ENCODE measurements around the gene ADRA2B.
"Not testable (repeated sequence)": the region's sequence is repeated elsewhere in the genome, so short reads cannot be mapped to it uniquely, and the experiment has no call there.

Gene ADRA2B

GRCh38 chr2:96116424-96116878 lies at the start of gene ADRA2B:
TSS of gene ADRA2B (minus strand) at chr2:96116571. CDS start at chr2:96116149, 422 bp downstream.
- DNase-seq (ENCODE audit: low read depth), result peak; percentile 64

- DNase-seq (ENCODE audit: low read depth), result peak; percentile 57
Measured at GRCh38 chr2:96164459-96165184, 48.3 kb upstream of the ADRA2B start.

DNA sequence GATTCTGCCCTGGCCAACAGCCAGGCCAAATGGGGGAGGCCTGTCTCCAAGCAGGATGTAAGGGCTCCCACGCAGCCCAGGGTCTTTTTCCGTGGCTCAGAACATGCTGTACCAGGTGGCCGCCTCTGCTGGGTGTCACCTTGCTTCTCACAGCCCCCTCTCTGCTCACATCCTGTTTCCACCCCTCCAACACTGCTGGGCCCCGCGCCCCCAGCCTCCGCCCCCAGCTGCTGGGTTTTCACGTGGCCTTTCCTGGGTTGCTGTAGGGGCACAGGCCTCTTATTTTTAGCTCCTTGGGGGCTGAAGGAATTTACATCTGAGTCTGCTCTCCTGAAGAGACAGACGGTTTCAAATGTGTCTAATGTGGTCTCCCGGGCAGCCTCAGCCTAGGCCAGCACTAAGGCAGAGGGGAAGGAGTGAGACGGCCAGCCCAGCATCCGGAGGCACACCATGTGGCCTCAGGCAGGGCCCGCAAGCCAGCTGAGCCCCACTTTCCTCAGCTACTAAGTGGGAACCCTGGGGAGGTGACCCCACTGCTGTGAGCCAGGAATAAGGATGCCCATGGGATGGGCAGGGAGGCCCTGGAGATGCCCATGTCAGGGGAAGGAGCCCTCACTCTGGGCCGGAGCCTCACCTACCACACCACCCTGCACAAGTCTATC lies 47.5 kb upstream of the ADRA2B start:
- peak; percentile 80 for DNase-seq (ENCODE audit: low read depth)

DNA sequence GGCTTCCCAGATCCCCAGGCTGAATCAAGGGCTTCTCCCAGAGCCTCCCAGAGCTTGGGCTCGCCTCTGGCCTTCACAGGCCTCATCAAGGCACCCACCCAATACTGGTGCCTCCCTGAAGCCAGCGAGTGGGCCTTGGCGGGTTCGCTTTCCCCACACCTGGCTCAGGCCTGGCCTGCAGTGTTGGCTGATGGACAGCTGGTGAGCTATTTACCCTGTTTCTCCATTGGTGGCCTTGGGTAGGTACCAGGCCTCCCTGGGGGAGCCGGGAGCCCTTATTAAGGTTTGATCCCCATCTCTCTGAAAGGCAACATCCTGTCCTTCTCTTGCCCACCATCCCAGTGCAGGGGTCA lies 47.0 kb upstream of the ADRA2B start:
- DNase-seq (ENCODE audit: low read depth), result no peak

- no peak for DNase-seq (ENCODE audit: low read depth)
Measured at GRCh38 chr2:96161898-96162297, 45.5 kb upstream of the ADRA2B start.

- DNase-seq (ENCODE audit: low read depth), result not testable (repeated sequence)
Measured at GRCh38 chr2:96160366-96160765, 44.0 kb upstream of the ADRA2B start.

DNA sequence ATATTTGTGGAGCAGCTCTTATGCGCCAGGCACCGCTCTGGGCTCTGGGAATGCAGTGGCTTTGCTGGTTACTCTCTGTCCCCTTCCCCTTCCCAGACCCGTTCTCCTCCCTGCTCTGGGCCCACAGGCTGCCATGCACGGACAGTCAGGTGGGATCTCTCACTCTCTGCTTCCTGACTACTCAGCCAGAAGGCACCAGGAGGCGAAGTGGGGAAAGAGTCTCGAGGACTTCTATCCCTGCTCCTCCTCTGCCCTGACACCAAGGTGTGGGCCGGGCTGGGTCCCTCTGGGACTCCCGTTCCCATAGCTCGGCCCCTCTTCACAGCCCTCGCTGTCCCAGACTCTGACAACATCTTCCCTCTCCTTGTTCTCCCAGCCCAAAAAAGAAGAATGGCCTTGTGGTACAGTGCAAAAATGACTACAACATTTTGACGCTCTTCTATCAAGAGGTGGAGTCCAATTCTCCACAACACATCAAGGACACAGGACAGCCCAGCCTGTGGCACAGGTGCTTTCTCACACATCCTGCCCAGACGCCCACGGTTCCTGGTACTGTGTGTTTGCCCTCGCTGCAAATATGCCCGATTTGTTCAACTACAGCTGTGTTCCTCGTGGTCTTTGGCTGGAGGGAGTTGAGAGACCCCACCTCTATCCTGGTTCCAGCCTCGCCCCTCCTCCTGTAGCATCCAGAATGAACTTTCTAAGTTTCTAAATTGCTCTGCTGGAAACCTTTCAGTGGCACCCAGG lies 42.9 kb upstream of the ADRA2B start:
- DNase-seq (ENCODE audit: low read depth), result no peak

- no peak for DNase-seq (ENCODE audit: low read depth)
Measured at GRCh38 chr2:96158554-96158940, 42.2 kb upstream of the ADRA2B start.

- DNase-seq (ENCODE audit: low read depth), result peak; percentile 94
Measured at GRCh38 chr2:96157649-96158553, 41.5 kb upstream of the ADRA2B start.

DNA sequence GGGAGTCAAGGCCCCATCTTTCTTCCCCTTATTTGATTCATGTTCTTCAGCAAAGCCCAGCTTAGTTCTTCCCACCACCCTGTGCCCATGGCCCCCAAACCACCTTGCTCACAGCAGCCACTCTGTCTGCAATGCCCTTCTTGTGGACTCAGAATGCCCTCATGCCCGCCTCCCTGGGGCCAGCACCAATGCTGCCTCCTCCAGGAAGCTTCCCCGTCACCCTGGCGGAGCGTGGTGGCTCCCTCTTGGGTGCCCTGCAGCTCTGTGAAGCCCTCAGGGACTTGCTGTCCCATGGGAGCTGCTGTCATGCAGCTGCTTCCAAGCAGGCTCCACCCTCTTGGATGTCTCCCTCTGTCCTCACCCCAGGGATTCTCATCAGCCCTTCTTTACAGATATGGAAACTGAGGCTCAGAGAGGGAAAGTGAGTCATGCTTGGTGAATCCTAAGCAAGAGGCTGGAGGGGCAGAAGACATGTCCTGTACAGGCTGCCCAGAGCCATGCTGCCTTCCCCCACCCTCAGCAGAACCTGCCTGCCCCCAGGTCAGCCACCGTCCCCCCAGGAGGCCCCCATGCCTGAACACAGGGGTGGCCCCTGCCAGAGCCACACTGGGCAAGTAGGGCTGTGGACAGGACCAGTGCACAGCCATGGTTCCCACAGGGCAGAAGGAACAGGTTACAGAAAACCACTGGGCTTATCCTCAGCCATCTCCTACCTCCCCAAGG lies 40.7 kb upstream of the ADRA2B start:
- DNase-seq (ENCODE audit: low read depth), result no peak

GRCh38 chr2:96156011-96156820 lies 39.8 kb upstream of the ADRA2B start:
- no peak for DNase-seq (ENCODE audit: low read depth)

GRCh38 chr2:96154506-96155380 lies 38.4 kb upstream of the ADRA2B start:
- DNase-seq (ENCODE audit: low read depth), result no peak

GRCh38 chr2:96153991-96154431 lies 37.6 kb upstream of the ADRA2B start:
- DNase-seq (ENCODE audit: low read depth), result no peak

- no peak for DNase-seq (ENCODE audit: low read depth)
Measured at GRCh38 chr2:96153291-96153713, 36.9 kb upstream of the ADRA2B start.

- no peak for DNase-seq (ENCODE audit: low read depth)
Measured at GRCh38 chr2:96152304-96153161, 36.2 kb upstream of the ADRA2B start.

DNA sequence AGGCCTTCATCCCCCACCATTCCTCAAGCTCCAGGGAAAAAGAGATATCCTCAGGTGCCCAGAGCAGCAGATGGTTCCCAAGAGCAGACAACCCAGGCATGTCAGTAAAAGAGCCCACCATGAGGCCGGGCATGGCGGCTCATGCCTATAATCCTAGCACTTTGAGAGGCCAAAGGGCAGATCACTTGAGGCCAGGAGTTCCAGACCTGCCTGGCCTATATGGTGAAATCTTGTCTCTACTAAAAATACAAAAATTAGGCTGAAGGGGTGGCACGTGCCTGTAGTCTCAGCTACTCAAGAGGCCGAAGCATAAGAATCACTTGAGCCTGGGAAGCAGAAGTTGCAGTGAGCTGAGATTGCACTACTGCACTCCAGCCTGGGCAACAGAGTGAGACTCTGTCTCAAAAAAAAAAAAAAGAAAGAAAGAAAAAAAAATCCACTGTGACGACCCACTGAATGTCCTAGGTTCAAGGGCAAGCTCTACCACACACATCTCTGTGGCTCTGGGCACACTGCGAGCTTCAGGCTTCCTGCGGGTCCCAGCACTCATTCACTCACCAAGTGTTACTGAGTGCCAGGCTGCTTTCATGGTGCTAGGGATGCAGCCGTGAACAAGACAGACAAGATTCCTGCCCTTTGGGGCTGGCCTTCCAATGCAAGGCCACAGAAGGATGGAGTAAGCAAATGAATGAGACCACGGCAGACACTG lies 35.4 kb upstream of the ADRA2B start:
- DNase-seq (ENCODE audit: low read depth), result no peak

DNA sequence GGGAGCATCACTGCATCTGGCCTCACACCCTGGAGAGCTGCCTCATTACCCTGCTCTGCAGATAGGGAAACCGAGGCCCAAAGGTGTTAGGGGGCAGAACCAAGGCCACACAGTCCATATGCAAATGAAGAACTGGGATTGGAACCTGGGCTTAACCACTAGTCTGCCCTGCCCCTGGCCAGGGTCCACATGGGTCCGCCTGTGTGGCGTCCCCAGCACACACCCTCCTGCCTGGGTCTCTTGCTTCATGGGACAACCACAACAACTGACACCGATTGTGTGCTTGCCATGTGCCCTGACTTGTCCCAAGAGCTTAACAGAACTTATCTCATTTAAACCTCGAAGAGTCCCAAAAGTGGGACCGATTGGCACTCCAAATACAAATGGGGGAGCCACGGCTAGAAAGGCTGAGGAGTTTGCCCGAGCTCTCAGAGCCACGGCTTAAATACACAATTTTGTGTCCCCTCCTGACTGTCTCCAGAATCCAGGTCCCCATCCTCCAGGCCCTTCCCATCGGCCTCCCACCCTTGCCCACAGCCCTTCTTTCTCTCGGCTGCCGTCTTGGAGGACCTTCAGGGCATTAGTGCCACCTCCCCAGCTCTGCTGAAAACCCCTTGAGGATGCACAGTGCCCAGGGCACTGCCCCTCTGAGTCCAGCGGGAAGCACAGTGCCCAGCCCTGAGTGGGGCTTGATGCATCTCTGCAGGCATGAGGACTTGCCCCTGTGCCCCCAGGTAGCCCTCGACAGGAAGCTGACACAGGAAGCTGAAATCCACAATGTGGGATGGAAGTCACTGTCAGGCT lies 34.6 kb upstream of the ADRA2B start:
- DNase-seq (ENCODE audit: low read depth), result no peak
